ENCODE data around the gene NSL1.

GRCh38 chr1:212686591-212686990, 105.0 kb downstream of the NSL1 start:
- TF ChIP-seq CTCF (IDR thresholded peaks at IDR 0.05) (no peak), ZFX (IDR thresholded peaks at IDR 0.05; ENCODE audit: borderline replicate concordance) (no peak)

Data from 22Rv1 (cell line).